Germinal center (tissue), 1 donor: Measurements from ENCODE around the gene TRNT1.

ENCODE experiments used
- DNase-seq: peaks from one replicate; pipeline ENCODE4 v3.0.0; 2012; ENCODE audit warnings: mixed read lengths, low spot score

The TRNT1 gene

DNA sequence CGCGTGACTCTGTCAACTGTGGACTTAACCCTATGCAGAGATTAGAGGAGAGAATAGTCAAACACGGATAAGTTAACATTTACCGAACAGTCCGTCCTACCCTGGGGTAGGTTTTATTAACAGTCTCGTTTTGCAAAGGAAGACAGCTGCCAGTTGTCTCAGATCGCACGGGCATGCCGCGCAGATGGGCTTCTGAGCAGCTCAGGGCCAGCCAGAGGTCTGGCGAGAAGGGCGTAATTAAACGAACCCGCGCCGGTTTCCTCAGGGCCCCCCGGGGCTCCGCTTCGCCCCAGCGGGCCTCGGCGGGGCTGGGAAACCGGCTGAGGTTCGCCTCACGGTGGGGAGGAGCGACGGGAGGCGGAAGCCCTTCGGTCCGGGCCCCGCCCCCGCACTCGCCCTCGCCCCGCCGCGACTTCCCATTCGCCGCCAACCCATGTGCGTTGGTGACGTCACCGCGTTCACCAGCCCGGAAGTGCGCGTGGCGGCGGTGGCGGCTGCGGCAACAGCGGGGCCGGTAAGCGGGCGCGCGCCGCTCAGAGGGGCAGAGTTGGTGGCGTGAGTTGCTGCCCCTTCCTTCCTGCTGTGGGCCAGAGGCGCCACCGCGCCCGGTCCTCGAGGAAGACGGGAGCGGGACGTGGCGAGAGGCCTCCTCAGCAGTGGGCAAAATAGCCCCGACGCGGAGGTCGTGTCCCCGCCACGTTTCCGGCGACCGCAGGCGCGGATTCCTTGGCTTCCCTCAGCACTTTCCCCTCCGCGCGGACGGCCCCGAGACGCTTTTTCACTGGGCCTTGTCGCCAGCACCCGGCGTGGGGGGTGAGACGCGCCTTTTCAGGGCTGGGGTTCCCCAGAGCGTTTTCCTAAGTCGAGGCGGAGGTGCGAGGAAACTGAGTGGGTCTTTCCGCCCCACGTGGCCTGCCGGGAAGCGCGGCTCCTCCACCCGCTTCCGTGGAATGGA is at the start of gene TRNT1:
TSS of gene TRNT1 (plus strand) at position 464 of the 955 bp plus-strand sequence. CDS start 2,101 bp downstream, outside the sequence.
- DNase-seq: peak; percentile 95

DNA sequence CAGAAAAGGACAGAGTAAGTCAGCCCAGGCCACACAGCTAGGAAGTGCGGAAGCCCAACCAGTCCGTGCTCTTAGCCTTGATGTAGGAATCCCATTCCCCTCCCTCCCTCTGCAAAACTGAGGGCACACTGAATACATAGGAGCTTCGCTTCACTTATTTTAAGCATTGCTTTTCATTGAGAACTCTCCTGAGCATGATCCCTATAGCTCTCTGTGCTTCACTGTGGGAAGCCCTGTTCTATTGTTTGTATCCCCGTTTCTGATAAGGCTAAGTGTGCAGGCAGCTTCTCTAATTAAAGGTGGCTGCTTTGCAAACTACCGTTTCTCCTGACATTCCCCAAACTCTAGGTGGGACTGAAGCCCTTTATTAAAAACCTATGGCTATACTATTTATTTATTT is 46.4 kb upstream of the TRNT1 start:
- no peak for DNase-seq

- DNase-seq: no peak
These were observed 45.1 kb upstream of the TRNT1 start for GRCh38 chr3:3081381-3082233.

DNA sequence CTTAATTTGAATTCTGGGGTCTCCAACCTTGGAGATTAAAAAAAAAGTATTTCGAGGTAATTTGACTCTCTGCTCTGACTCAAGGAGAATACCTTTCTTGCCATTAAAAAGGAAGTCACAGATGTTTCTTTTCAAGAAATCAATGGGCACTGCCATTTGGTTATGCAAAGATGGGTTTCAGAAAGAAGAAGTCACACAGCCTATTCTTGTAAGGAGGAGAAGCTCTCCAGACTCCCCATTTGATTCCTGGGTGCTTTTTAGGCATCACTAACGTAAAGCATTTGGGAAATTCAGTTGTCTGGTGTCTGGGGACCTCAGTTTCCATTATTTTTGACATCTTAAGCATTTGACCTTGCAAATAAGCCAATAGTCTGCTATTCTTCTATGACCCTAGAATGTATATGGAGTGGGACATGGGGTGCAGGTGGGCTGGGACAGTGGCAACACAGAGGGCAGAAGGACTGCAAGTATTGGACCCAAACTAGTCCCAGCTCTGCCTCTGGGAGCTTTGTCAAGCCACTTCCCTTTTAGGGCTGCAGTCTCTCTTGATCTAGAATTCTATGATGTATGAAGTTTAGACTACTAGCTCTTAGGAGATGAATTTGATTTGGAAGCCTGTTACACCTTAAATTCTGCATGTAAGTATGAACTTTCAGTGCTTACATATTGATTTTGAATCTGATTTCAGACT is 44.4 kb upstream of the TRNT1 start:
- peak; percentile 10 for DNase-seq

GRCh38 chr3:3084890-3085289 is 41.9 kb upstream of the TRNT1 start:
- DNase-seq: no peak

DNA sequence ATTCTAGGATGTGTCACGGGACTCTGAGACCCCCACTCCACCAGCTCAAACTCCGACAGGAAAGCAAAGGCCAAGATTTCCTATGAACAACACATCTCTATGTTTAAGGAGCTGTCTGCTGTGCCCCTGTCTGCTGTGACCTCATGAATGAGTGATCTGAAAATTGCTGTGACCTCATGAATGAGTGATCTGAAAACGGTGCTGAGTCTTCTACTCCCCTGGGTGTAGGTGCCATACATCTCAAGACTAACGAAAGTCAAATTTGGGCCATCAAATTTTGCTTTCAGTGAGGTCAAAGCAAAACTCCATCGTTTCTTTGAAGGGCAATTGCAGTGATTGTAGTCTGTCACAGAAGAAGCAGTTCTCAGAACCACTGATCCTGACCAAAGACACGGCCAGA is 41.0 kb upstream of the TRNT1 start:
- no peak for DNase-seq

- DNase-seq: no peak
These were observed 40.5 kb upstream of the TRNT1 start for GRCh38 chr3:3086239-3086638.

GRCh38 chr3:3087279-3087678 is 39.5 kb upstream of the TRNT1 start:
- no peak for DNase-seq

GRCh38 chr3:3087716-3088465 is 38.8 kb upstream of the TRNT1 start:
- no peak for DNase-seq

DNA sequence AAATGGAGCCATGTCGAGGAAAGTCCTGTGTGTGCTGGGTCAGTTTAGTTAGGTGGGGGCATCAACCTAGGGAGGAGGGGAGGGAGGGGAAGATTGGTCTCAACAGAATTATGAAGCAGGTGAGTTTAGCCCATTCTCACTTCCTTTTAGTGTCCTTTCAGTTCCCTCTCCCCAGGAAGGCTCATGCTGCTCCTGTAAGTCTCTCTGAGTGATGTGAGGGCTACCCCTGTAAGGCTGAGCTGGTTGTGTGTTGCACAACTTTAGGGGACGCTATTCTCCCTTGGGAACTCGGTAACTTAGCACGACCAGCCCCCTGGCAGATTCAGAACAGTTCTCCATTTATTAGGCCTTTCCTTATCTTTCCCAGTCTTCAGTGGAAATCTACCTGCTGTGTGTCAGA is 37.7 kb upstream of the TRNT1 start:
- peak; percentile 43 for DNase-seq

DNA sequence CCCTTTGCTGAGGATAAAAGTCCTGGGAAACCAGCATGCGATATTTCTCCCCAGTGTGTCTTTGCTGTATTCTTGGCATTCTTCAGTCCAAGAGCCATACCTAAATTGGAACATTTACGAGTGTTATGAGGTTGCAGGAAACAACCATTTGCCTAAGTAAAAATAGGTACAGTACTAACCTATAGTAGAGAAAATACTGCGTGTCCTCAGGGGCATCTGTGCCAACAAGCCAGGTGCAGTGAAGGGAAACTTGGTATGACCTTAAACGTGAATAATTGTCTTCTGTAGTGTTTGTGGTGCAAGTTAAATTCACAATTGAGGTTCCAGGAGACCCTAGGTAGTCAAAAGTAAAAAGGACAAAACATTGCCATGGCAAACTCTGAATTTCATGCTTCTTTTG is 28.8 kb upstream of the TRNT1 start:
- peak; percentile 7 for DNase-seq

GRCh38 chr3:3101660-3102458 is 24.9 kb upstream of the TRNT1 start:
- DNase-seq: no peak

DNA sequence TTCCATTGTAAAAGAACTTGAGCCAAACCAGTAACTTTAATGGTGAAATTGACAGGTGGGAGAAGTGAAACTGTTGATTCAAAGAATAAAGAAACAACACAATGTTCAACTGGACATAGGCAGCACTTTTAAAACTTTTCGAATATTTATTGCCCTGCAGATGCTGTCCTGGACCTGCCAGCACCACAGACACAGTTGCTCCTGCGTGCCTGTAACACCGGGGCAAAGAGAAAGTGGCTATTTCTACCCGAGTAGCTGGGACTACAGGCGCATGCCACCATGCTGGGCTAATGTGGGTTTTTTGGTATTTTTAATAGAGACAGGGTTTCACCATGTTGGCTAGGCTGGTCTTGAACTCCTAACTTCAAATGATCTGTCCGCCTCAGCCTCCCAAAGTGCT is 24.0 kb upstream of the TRNT1 start:
- no peak for DNase-seq

GRCh38 chr3:3105246-3105645 is 21.5 kb upstream of the TRNT1 start:
- no peak for DNase-seq

- no peak for DNase-seq
These were observed 20.9 kb upstream of the TRNT1 start for GRCh38 chr3:3105815-3106214.

GRCh38 chr3:3107181-3107580 is 19.6 kb upstream of the TRNT1 start:
- DNase-seq: no peak

GRCh38 chr3:3107858-3108257 is 18.9 kb upstream of the TRNT1 start:
- DNase-seq: no peak

GRCh38 chr3:3109407-3110298 is 17.1 kb upstream of the TRNT1 start:
- no peak for DNase-seq

DNA sequence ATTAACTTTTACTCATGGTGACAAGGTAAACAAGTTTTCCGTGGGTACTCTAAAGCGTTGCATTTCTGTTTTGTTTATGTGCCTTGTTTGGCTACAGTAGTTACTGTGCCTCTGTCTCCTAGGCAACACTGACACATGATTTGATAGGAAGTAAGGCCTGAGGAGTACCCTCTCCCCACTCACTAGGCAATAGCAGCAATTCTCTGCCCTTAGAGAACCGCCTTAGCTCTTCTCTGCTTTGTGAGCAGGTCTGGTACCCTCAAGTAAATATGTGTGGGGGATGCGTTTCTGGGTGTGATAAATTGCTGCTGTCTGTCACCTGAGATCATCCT is 16.5 kb upstream of the TRNT1 start, which contains the start of gene IL5RA:
TSS of gene IL5RA (minus strand) at position 76 of the 332 bp plus-strand sequence. CDS start 5,390 bp downstream, outside the sequence.
- no peak for DNase-seq
